ENCODE measurements around the gene PTEN.
"Not testable (repeated sequence)": the region's sequence is repeated elsewhere in the genome, so short reads cannot be mapped to it uniquely, and the experiment has no call there.

PTEN gene

DNA sequence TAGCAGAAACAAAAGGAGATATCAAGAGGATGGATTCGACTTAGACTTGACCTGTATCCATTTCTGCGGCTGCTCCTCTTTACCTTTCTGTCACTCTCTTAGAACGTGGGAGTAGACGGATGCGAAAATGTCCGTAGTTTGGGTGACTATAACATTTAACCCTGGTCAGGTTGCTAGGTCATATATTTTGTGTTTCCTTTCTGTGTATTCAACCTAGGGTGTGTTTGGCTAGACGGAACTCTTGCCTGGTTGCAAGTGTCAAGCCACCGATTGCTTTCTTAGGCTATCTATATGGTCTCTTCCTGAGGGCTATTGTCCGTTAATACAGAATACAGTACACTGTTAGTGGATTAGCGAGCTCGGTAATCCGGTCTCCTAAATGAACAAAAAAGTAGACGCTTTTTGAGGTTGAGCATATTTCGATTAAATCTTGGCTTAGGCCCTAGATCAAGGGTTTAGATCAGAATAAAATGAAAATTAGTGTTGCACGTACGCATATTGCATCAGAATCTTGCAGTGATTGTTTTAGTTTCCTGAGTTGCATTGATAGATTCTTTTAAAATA is 1.2 kb downstream of the PTEN start:
- no peak for TF ChIP-seq CTCF (IDR thresholded peaks at IDR 0.05; ENCODE audit: control extremely low read depth, extremely low read depth, low read depth, missing control alignments)
- DNase-seq (ENCODE audit: extremely low spot score) = no peak
- ChIA-PET POLR2A (interaction anchor here (1.3 kb wide), 1 partner anchor 201 kb away, joined by 3 read pairs; no protein-coding TSS in a partner anchor), CTCF (interaction anchor here (1.0 to 3.3 kb wide), 4 partner anchors 10 to 525 kb away, joined by 3 to 10 read pairs (median 4); no protein-coding TSS in a partner anchor)

DNA sequence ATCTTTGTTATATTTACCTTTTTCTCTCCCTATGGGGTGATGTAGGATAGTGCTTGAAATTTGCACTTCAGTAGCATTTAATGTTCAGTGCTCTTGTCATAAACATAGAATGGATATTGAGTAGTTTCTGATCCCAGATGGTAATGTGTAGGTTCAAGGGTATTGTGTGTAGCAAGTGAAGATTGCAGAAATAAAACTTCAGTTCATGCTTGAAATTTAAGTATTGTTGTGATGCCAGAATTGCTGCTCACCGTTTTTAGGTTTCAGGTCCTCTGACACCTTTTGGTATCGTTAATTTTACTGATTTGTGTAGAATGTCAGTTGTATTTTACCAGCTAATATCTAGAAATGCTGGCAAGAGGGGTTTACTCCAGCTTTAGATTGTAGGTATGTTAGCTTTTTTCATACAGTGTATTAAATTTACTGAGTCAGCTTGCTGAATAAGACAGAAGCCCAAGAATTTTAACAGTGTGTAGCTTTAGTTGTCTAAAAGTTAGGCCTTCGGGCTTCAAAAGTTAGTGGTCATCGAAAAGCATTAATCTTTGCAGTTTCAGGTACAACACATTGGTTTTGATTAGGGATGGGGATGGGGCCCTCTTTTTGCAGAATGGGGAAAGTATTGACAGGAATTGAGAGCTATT is 1.9 kb downstream of the PTEN start:
- no peak for TF ChIP-seq CTCF (IDR thresholded peaks at IDR 0.05; ENCODE audit: control extremely low read depth, extremely low read depth, low read depth, missing control alignments)
- ChIA-PET CTCF (interaction anchor here (1.0 to 1.6 kb wide), 4 partner anchors 9 to 524 kb away, joined by 3 to 6 read pairs (median 4); no protein-coding TSS in a partner anchor), POLR2A (no interaction called here)
- DNase-seq (ENCODE audit: extremely low spot score) = no peak

DNA sequence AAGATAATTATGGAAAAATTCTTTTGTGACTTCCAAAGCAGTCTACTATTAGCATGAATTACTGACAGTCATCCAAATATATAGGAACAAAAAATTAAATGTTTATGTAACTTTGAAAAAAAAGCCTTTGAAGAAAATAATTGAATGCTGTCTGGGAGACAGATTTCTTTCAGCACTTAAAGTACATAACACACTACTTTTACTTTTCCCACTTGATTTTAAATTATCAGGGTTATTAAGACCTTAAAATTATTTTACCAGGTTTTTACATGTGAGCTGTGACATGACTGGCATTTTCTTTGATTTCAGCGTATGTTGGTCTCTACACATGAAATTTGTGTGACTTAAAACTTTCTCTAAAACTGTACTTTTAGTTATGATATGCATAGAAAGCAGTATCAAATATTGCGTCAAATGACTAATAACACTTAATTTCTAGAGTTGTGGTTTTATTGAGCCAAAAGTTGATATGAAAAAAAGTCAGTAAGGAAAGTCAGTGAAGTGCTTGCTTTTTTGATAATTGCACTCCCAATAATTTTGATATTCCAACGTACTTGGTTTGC is 3.1 kb downstream of the PTEN start:
- ChIA-PET CTCF (interaction anchor here (1.4 kb wide), 1 partner anchor 248 kb away, joined by 6 read pairs; no protein-coding TSS in a partner anchor), POLR2A (no interaction called here)
- DNase-seq (ENCODE audit: extremely low spot score) = no peak
- TF ChIP-seq CTCF (IDR thresholded peaks at IDR 0.05; ENCODE audit: control extremely low read depth, extremely low read depth, low read depth, missing control alignments) = no peak

DNA sequence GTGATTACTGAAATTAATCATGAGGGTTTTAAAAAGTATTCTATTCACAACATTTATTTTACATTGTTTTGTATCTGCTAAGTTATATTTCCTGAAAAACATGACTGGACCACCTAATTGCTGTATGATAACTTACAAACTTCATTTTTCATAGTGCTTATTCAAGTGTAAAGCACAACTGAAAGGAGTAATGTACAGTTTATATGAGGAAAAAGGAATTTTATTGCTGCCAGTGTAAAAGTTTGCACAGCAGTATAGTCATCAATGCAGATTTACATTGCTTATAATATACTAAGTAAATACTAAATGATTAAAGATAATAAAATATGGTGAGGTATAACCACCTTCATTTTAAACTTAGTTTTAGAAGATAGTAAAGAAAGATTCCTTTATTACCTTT is 4.0 kb downstream of the PTEN start:
- no peak for DNase-seq (ENCODE audit: extremely low spot score)
- TF ChIP-seq CTCF (IDR thresholded peaks at IDR 0.05; ENCODE audit: control extremely low read depth, extremely low read depth, low read depth, missing control alignments) = no peak
- POLR2A ChIA-PET = no interaction called here
- CTCF ChIA-PET = no interaction called here

GRCh38 chr10:87868277-87868676 is 4.9 kb downstream of the PTEN start:
- TF ChIP-seq CTCF (IDR thresholded peaks at IDR 0.05; ENCODE audit: control extremely low read depth, extremely low read depth, low read depth, missing control alignments) = no peak
- ChIA-PET POLR2A (no interaction called here), CTCF (no interaction called here)
- no peak for DNase-seq (ENCODE audit: extremely low spot score)

- POLR2A ChIA-PET; DNase-seq (ENCODE audit: extremely low spot score): not testable (repeated sequence)
- CTCF ChIA-PET = interaction anchor here (1.6 kb wide), 1 partner anchor 60 kb away, joined by 3 read pairs; no protein-coding TSS in a partner anchor
Observed at GRCh38 chr10:87869139-87869538, 5.7 kb downstream of the PTEN start.
